Choroid plexus epithelial cell (primary cell): Measurements from ENCODE around the gene TSPAN18.

Experiments
- DNase-seq: peaks from one replicate; pipeline ENCODE4 v3.0.0-alpha.2; 2010; ENCODE audit warnings: low read depth
- H3K4me3 ChIP-seq: 2 replicates; pipeline ENCODE4 v1.5.1; 2011; ENCODE audit warnings: low read depth, mild to moderate bottlenecking, control low read depth, low read length, moderate library complexity
- TF ChIP-seq, protein P1 (sequence below): conservative IDR thresholded peaks from 2 replicates; pipeline ENCODE4 v1.5.1; 2011; ENCODE audit warnings: low read depth, mild to moderate bottlenecking, control low read depth, inconsistent platforms, low read length, moderate library complexity

TSPAN18 gene

DNA sequence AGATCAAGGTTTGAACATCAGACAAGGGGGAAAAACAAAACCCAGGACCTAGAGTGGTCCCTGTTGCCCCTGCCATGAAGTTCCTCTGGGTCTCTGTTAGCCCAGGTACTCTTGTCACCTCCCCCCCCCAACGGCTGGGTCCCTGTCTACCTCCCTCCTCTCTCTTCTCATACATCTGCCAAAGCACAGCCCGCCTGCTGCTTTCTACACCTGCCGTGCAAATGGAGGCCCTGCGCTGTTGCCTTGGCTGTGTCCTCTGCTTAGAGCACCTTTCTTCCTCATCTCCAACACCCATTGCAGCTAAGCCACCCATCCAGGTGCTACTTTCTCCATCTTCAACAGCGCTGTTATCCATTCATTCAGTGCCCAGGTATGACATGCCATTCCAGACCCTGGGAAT, 124.7 kb downstream of the TSPAN18 start:
- DNase-seq = no peak
- TF ChIP-seq, protein P1, sequence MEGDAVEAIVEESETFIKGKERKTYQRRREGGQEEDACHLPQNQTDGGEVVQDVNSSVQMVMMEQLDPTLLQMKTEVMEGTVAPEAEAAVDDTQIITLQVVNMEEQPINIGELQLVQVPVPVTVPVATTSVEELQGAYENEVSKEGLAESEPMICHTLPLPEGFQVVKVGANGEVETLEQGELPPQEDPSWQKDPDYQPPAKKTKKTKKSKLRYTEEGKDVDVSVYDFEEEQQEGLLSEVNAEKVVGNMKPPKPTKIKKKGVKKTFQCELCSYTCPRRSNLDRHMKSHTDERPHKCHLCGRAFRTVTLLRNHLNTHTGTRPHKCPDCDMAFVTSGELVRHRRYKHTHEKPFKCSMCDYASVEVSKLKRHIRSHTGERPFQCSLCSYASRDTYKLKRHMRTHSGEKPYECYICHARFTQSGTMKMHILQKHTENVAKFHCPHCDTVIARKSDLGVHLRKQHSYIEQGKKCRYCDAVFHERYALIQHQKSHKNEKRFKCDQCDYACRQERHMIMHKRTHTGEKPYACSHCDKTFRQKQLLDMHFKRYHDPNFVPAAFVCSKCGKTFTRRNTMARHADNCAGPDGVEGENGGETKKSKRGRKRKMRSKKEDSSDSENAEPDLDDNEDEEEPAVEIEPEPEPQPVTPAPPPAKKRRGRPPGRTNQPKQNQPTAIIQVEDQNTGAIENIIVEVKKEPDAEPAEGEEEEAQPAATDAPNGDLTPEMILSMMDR = no peak
- H3K4me3 ChIP-seq = no peak overlapping the region

DNA sequence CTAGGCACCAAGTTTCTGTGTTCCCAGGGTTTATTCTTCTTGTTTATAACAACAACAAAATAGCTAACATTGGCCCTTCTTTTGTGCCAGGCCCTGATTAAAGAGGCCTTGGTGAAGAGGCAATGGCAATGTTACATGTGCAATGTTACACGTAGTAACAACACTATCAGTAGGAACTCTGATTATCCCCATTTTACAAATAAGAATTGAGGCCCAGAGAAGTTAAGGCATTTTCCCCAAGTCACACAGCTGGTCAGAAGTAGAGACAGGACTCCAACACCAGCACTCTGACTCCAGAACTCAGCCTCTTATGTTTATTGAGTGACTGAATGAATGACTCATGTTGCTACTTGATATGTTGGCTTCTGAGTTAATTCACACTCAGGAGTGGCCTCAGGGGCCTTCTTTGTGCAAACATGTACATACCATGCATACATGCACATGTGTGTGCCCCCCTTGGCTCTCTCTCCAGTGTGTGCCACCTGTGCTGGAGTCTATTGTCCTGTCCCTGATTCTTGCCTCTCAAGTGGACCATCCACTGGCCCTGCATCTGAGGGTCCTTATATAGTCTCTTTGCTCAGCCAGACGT, 125.5 kb downstream of the TSPAN18 start:
- H3K4me3 ChIP-seq = no peak overlapping the region
- no peak for DNase-seq
- TF ChIP-seq, protein P1 = no peak

DNA sequence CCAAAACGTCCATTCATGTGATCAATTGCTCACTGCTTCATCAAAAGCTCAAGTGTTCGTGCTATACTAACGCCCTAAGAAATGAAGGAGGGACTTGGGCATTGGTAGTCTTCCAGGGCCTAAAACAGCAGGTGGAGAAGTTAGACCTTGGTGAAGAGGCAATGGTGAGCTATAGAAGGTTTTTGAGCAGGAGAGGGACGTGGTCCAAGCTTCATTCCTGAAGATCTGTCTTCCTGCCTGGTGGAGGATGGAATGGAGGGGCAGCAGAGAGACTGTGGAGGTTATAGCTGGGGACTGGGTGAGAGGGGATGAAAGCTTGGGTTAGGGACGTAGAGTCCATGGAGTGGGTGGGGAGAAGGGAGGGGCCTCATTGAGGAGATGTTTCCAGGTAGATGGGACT, 126.2 kb downstream of the TSPAN18 start:
- TF ChIP-seq, protein P1 = no peak

DNA sequence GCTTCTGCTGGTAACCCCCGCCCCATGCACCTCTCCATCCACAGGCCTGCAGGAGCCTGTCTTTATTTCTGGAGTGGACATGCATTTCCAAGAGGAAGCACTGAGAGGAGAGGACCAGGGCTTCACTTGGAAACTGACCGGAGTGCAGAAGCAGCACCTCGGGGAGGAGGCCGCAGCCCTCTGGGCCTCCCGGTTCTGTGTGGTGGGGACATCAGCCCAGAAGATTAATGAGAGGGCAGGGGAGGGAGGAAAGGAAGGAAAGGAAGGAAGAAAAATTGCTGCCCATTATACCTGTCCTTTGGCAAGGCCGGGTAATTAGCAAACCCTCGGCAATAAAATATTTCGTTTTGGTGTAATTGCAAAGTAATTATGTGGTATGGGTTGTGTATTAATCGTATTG, 126.9 kb downstream of the TSPAN18 start:
- no peak for DNase-seq
- TF ChIP-seq, protein P1 = no peak
- no peak overlapping the region for H3K4me3 ChIP-seq

More for the DNA sequence above, 126.2 kb downstream of the TSPAN18 start:
- DNase-seq = no peak
- no peak overlapping the region for H3K4me3 ChIP-seq

DNA sequence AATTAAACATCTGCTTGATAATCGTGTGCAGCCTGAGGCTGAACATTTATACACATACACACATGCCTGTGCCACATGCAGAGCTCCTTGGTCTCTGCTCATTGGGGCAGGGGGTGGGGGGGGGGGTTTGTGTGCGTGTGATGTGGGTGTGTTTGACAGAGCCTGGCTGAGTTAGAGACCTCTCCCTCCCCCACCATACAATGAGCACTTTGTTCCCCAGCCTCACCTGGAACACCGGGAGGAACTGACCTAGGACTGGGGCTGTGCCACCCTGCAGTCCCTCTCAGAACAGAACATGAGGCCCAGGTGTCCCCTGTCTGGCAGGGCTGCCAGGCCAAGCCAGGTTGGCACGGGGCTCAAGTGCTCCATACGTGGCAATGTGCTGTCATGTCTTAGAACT, 127.3 kb downstream of the TSPAN18 start:
- TF ChIP-seq, protein P1 = no peak
- DNase-seq = no peak

DNA sequence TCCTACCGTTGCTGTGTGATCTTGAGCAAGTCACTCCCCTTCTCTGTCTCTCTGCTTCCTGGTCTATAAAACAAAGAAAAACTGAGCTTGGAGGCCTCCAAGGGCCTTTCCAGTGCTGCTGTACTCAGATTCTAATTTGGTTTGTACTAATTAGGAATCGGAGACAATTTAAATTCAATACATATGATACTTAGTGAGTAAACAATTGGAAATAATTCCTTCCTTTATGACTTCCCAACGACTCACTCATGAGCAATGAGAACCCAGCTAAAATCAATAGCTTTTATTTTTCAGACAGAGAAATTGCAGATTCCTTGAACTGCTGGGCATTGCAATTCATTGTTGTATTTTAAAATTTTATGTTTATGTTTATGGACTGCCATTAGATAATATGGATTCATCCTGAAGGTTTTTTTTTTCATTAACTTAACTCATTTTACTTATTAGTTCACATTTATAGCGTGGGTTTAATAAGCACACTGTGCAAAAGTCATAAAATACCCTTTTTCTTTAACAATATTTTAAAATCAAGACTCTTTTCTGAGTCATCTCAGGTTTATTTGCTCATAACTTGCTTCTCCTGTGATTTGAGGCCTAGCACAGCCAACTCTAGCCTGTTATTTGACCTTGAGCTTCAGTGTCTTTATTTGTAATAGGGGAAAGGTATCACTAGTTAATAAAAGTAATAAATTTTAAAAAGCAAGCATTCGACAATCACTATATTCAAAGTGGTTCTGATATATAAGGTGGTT, 128.2 kb downstream of the TSPAN18 start:
- TF ChIP-seq, protein P1 = no peak
- DNase-seq = no peak
- H3K4me3 ChIP-seq = no peak overlapping the region

More for the DNA sequence above, 127.3 kb downstream of the TSPAN18 start:
- no peak overlapping the region for H3K4me3 ChIP-seq

DNA sequence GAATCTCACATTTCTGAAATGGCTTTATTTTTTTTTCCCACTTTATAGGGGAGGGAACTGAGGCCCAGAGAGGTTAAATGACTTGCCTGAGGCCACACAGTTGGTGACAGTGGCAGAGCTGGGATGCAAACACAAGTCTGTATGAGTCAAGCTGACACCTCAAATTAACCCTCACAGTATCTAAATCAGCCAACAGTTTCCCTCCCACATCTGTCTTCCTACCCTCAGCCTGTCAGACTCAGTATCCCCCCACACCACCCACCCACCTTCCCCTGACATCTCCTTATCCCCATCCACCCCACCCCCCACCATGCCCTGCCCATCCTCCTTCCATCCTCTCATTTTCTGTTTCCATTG, 128.7 kb downstream of the TSPAN18 start:
- no peak for DNase-seq
- TF ChIP-seq, protein P1 = no peak
- no peak overlapping the region for H3K4me3 ChIP-seq
